AG10803 (cell line): ENCODE results near the gene GPBP1L1.

ENCODE experiments used
- DNase-seq: peaks from one replicate; pipeline ENCODE4 v3.0.0; 2010; ENCODE audit warnings: low read depth
- H3K4me3 ChIP-seq: 2 replicates; pipeline ENCODE4 v1.5.1; 2011; ENCODE audit warnings: mild to moderate bottlenecking, low read length, control low read depth
- TF ChIP-seq, protein P1 (sequence below): conservative IDR thresholded peaks from 2 replicates; pipeline ENCODE4 v1.5.1; 2011; ENCODE audit warnings: mild to moderate bottlenecking, low read length, control low read depth, inconsistent platforms

GPBP1L1 gene

GRCh38 chr1:45687014-45687753 lies 851 bp upstream of the GPBP1L1 start:
- TF ChIP-seq, protein P1, sequence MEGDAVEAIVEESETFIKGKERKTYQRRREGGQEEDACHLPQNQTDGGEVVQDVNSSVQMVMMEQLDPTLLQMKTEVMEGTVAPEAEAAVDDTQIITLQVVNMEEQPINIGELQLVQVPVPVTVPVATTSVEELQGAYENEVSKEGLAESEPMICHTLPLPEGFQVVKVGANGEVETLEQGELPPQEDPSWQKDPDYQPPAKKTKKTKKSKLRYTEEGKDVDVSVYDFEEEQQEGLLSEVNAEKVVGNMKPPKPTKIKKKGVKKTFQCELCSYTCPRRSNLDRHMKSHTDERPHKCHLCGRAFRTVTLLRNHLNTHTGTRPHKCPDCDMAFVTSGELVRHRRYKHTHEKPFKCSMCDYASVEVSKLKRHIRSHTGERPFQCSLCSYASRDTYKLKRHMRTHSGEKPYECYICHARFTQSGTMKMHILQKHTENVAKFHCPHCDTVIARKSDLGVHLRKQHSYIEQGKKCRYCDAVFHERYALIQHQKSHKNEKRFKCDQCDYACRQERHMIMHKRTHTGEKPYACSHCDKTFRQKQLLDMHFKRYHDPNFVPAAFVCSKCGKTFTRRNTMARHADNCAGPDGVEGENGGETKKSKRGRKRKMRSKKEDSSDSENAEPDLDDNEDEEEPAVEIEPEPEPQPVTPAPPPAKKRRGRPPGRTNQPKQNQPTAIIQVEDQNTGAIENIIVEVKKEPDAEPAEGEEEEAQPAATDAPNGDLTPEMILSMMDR, result no peak
- peak overlapping the region; percentile 98 for H3K4me3 ChIP-seq
- DNase-seq, result peak; percentile 99

DNA sequence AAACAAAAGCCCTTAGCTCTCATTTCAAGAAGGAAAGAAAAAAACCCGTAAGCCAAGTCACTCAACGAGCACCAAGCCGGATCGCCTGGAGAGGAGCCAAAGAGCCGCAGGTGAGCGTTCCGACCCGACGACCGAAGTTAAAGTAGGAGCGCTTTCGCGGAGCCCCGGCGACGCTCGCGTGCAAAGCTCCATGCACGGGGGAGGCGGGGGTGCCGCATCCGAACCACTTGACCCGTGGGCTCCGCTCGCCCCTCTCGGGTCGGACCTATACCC lies 382 bp downstream of the GPBP1L1 start:
- DNase-seq, result no peak
- peak overlapping the region; percentile 98 for H3K4me3 ChIP-seq
- TF ChIP-seq, protein P1, result no peak

- TF ChIP-seq, protein P1, result no peak
- DNase-seq, result no peak
- peak overlapping the region; percentile 98 for H3K4me3 ChIP-seq
These were observed 872 bp downstream of the GPBP1L1 start for GRCh38 chr1:45685308-45686014.

- TF ChIP-seq, protein P1, result no peak
- H3K4me3 ChIP-seq, result peak overlapping the region; percentile 98
- no peak for DNase-seq
These were observed 1.9 kb downstream of the GPBP1L1 start for GRCh38 chr1:45684402-45684801.

- TF ChIP-seq, protein P1, result no peak
- no peak for DNase-seq
- H3K4me3 ChIP-seq, result no peak overlapping the region
These were observed 3.4 kb downstream of the GPBP1L1 start for GRCh38 chr1:45682942-45683341.

DNA sequence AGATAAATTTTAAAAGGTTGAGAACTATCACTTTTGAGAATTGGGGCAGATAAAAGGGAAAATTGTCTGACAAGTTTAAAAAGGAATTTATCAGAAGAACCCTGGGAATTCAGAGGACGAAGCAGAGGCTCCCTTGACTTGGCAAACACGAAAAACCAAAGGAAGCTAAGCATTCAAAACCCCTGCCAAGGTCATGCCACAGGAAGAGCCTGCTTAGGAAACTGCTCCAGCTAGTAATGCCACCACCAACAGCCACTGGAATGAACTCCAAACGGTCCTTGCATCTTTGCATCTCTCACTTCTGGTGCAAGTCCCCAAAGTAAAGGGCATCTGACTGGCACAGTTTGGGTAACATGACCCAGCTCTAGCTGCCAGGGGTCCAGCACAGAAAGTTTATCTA lies 7.2 kb downstream of the GPBP1L1 start:
- DNase-seq, result peak; percentile 73
- TF ChIP-seq, protein P1, result no peak
- H3K4me3 ChIP-seq, result no peak overlapping the region

DNA sequence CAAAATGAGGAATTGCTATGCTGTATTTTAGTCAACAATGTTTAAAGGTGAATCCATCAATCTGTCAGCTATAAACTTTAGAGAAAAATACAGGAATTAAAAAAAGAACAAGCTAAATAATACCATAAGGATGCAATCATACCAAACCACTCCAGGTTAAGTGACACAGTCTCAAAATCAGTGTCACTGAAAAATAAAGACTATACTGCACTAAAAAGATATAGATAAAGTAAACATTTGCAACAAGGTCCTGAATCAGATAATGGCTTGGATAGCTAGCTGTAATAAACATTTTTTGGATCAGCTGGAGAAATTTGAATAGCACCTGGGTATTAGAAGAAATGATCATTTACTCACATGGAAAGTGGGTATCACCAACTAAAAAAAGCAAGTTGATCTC lies 7.8 kb downstream of the GPBP1L1 start:
- no peak overlapping the region for H3K4me3 ChIP-seq
- no peak for DNase-seq
- TF ChIP-seq, protein P1, result no peak
